ENCODE results near the gene ASGR1. TPM values are rescaled to one million over a fixed set of nuclear protein-coding genes. Genes with fewer than 3 reads are reported as not detected.
A peak's percentile ranks its signal among the peaks of the same experiment; 100 is the strongest.

Gene ASGR1
- total RNA-seq, 1 donor from 2014 or later: 2.5 TPM

- TF ChIP-seq POLR2A (IDR thresholded peaks at IDR 0.05) (no peak), CTCF (IDR thresholded peaks at IDR 0.05) (no peak), POLR2AphosphoS5 (IDR thresholded peaks at IDR 0.05; ENCODE audit: insufficient read depth in 1 of 2, low read depth in 1 of 2) (no peak)
- Histone ChIP-seq H3K9me3 (no peaks in the 10 kb centered on the region), H3K4me3 (no peak overlapping the region), H3K27ac (no peak overlapping the region), H3K4me1 (peaks cover 15% of the 10 kb centered on the region), H3K36me3 (no peaks in the 10 kb centered on the region), H3K27me3 (no peaks in the 10 kb centered on the region)
- DNase-seq (ENCODE audit: extremely low spot score in 2 of 2): no peak
- intact Hi-C loops (cut with DNase I): no loop called here
These were observed 225 bp downstream of the ASGR1 start for GRCh38 chr17:7178973-7179316.

GRCh38 chr17:7177954-7178477 lies 1.2 kb downstream of the ASGR1 start:
- Histone ChIP-seq H3K36me3 (no peaks in the 10 kb centered on the region), H3K4me3 (peak overlapping the region; percentile 19 to 35), H3K9me3 (no peaks in the 10 kb centered on the region), H3K4me1 (peaks cover 15% of the 10 kb centered on the region), H3K27me3 (no peaks in the 10 kb centered on the region), H3K27ac (no peak overlapping the region)
- no peak for DNase-seq (ENCODE audit: extremely low spot score in 2 of 2)
- TF ChIP-seq POLR2AphosphoS5 (IDR thresholded peaks at IDR 0.05; ENCODE audit: insufficient read depth in 1 of 2, low read depth in 1 of 2) (no peak), POLR2A (IDR thresholded peaks at IDR 0.05) (no peak), CTCF (IDR thresholded peaks at IDR 0.05) (no peak)
- intact Hi-C loops (cut with DNase I): no loop called here

GRCh38 chr17:7177191-7177953 lies 1.8 kb downstream of the ASGR1 start:
- DNase-seq (ENCODE audit: extremely low spot score in 2 of 2): no peak
- peak overlapping the region; percentile 19 to 35 for H3K4me3 ChIP-seq
- H3K36me3 ChIP-seq: no peaks in the 10 kb centered on the region
- no peaks in the 10 kb centered on the region for H3K27me3 ChIP-seq
- intact Hi-C loops (cut with DNase I): no loop called here
- no peaks in the 10 kb centered on the region for H3K9me3 ChIP-seq
- H3K27ac ChIP-seq: no peak overlapping the region
- peaks cover 15% of the 10 kb centered on the region for H3K4me1 ChIP-seq
- peak; percentile 58 to 69 (median 58) for TF ChIP-seq CTCF (IDR thresholded peaks at IDR 0.05)
- no peak for TF ChIP-seq POLR2AphosphoS5 (IDR thresholded peaks at IDR 0.05; ENCODE audit: insufficient read depth in 1 of 2, low read depth in 1 of 2)

- peak overlapping the region; percentile 19 to 35 for H3K4me3 ChIP-seq
- H3K4me1 ChIP-seq: peaks cover 15% of the 10 kb centered on the region
- DNase-seq (ENCODE audit: extremely low spot score in 2 of 2): no peak
- no peaks in the 10 kb centered on the region for H3K36me3 ChIP-seq
- intact Hi-C loops (cut with DNase I): no loop called here
- TF ChIP-seq POLR2A (IDR thresholded peaks at IDR 0.05): no peak
- no peak for TF ChIP-seq POLR2AphosphoS5 (IDR thresholded peaks at IDR 0.05; ENCODE audit: insufficient read depth in 1 of 2, low read depth in 1 of 2)
- TF ChIP-seq CTCF (IDR thresholded peaks at IDR 0.05): no peak
- H3K9me3 ChIP-seq: no peaks in the 10 kb centered on the region
- H3K27ac ChIP-seq: no peak overlapping the region
- H3K27me3 ChIP-seq: no peaks in the 10 kb centered on the region
These were observed 2.4 kb downstream of the ASGR1 start for GRCh38 chr17:7176841-7177190.

- Histone ChIP-seq H3K9me3 (no peaks in the 10 kb centered on the region), H3K27me3 (no peaks in the 10 kb centered on the region), H3K4me3 (no peak overlapping the region), H3K4me1 (peaks cover 15% of the 10 kb centered on the region), H3K36me3 (no peaks in the 10 kb centered on the region), H3K27ac (no peak overlapping the region)
- intact Hi-C loops (cut with DNase I): no loop called here
- TF ChIP-seq CTCF (IDR thresholded peaks at IDR 0.05) (no peak), POLR2AphosphoS5 (IDR thresholded peaks at IDR 0.05; ENCODE audit: insufficient read depth in 1 of 2, low read depth in 1 of 2) (no peak), POLR2A (IDR thresholded peaks at IDR 0.05) (no peak)
- DNase-seq (ENCODE audit: extremely low spot score in 2 of 2): no peak
These were observed 2.9 kb downstream of the ASGR1 start for GRCh38 chr17:7176107-7176840.
